Naive thymus-derived CD4-positive, alpha-beta T cell (primary cell): ENCODE data around the gene LAMA5. TPM values are rescaled to one million over a fixed set of nuclear protein-coding genes. Genes with fewer than 3 reads are reported as not detected.

Experiments used
- ATAC-seq: fragments of 150-1000 bp; cut with Tn5 transposase; 2 replicates; pipeline ENCODE4 v1.10.0; 2021; ENCODE audit warnings: mild to moderate bottlenecking, moderate library complexity
- CTCF ChIA-PET: fragments of 350-600 bp; sonication (Branson Sonifier 250); formaldehyde crosslinking; loops from one replicate; lab custom pipeline; 2021; ENCODE audit warnings: antibody characterized with exemption; lab: Charles Lee
- POLR2A ChIA-PET: fragments of 350-600 bp; sonication (Branson Sonifier 250); formaldehyde crosslinking; loops from one replicate; lab custom pipeline; 2021; ENCODE audit warnings: antibody characterized with exemption, inconsistent platforms; lab: Charles Lee
- DNase-seq, 9 donors: peaks; one replicate each; pipeline versions ENCODE4 v3.0.0 to v3.0.0-alpha.2; 2020 to 2022; ENCODE audit warnings: mixed read lengths in 1 of 9
- H3K27ac ChIP-seq: one replicate; pipeline ENCODE4 v1.7.0; 2013; ENCODE audit warnings: mild to moderate bottlenecking, low read depth, low read length, moderate library complexity
- H3K27me3 ChIP-seq, 2 donors: one replicate each; pipeline ENCODE4 v1.7.0; 2013; ENCODE audit warnings: low read length in 2 of 2, mild to moderate bottlenecking in 2 of 2, moderate library complexity in 2 of 2; ENCODE audit not compliant: control insufficient read depth in 2 of 2, insufficient read depth in 2 of 2
- H3K36me3 ChIP-seq, 3 experiments: 1 replicate in 2 of 3; 2 replicates in 1 of 3; pipeline ENCODE4 v1.7.0; 2013; ENCODE audit warnings: low read length in 3 of 3, mild to moderate bottlenecking in 3 of 3, moderate library complexity in 1 of 3; ENCODE audit not compliant: insufficient read depth in 3 of 3, control insufficient read depth in 2 of 3
- H3K4me1 ChIP-seq, 2 donors: one replicate each; pipeline ENCODE4 v1.7.0; 2013; ENCODE audit warnings: low read length in 2 of 2, mild to moderate bottlenecking in 2 of 2, moderate library complexity in 1 of 2; ENCODE audit not compliant: control insufficient read depth in 2 of 2, insufficient read depth in 2 of 2
- H3K4me3 ChIP-seq: 2 replicates; pipeline ENCODE4 v1.7.0; 2013; ENCODE audit warnings: mild to moderate bottlenecking, low read length
- H3K9me3 ChIP-seq, 3 experiments: 1 replicate in 2 of 3; 2 replicates in 1 of 3; pipeline ENCODE4 v1.7.0; 2013; ENCODE audit warnings: low read length in 3 of 3; ENCODE audit not compliant: control insufficient read depth in 2 of 3
- H3K27ac Mint-ChIP-seq, 9 donors: one replicate each; pipeline ENCODE4 v1.8.0; 2020 to 2022; ENCODE audit warnings: mixed read lengths in 9 of 9, mild to moderate bottlenecking in 8 of 9, moderate library complexity in 5 of 9, inconsistent platforms in 2 of 9
- H3K27me3 Mint-ChIP-seq, 5 donors: one replicate each; pipeline ENCODE4 v1.8.0; 2021 to 2022; ENCODE audit warnings: mixed read lengths in 5 of 5, mild to moderate bottlenecking in 1 of 5
- H3K36me3 Mint-ChIP-seq, 5 donors: one replicate each; pipeline ENCODE4 v1.8.0; 2020 to 2022; ENCODE audit warnings: mixed read lengths in 5 of 5, mild to moderate bottlenecking in 3 of 5, inconsistent platforms in 1 of 5
- H3K4me1 Mint-ChIP-seq, 7 donors: one replicate each; pipeline ENCODE4 v1.8.0; 2020 to 2022; ENCODE audit warnings: mixed read lengths in 7 of 7, mild to moderate bottlenecking in 3 of 7, inconsistent platforms in 1 of 7
- H3K4me3 Mint-ChIP-seq, 10 donors: one replicate each; pipeline ENCODE4 v1.8.0; 2020 to 2022; ENCODE audit warnings: mild to moderate bottlenecking in 10 of 10, mixed read lengths in 10 of 10, moderate library complexity in 6 of 10, inconsistent platforms in 2 of 10
- H3K9me3 Mint-ChIP-seq, 11 donors: one replicate each; pipeline ENCODE4 v1.8.0; 2020 to 2022; ENCODE audit warnings: mixed read lengths in 11 of 11, mild to moderate bottlenecking in 4 of 11, inconsistent platforms in 1 of 11, moderate library complexity in 1 of 11
- intact Hi-C, 2 donors: fragments of 100-400 bp; cut with micrococcal nuclease; formaldehyde crosslinking; loops; one replicate each; pipeline ENCODE4 v1.15.1; 2023
- polyA plus RNA-seq, 2 donors: library from polyadenylated mRNA; unstranded; fragments of 300-500 nt; fragmentation: Illumina TruSeq; gene quantifications; one replicate each; pipeline ENCODE4 v1.2.3, GENCODE V29; 2021
- total RNA-seq, 6 experiments: library from RNA in 5 of 6; stranded (reverse) in 5 of 6; gene quantifications; 1 replicate in 5 of 6; 2 replicates in 1 of 6; pipeline ENCODE4 v1.2.3 and lab custom pipeline; 2021 to 2026

Gene LAMA5
- total and polyA plus RNA-seq, 7 experiments from 2014 or later: 0.05 to 1.3 (median 0.57) TPM; not detected in 2

DNA sequence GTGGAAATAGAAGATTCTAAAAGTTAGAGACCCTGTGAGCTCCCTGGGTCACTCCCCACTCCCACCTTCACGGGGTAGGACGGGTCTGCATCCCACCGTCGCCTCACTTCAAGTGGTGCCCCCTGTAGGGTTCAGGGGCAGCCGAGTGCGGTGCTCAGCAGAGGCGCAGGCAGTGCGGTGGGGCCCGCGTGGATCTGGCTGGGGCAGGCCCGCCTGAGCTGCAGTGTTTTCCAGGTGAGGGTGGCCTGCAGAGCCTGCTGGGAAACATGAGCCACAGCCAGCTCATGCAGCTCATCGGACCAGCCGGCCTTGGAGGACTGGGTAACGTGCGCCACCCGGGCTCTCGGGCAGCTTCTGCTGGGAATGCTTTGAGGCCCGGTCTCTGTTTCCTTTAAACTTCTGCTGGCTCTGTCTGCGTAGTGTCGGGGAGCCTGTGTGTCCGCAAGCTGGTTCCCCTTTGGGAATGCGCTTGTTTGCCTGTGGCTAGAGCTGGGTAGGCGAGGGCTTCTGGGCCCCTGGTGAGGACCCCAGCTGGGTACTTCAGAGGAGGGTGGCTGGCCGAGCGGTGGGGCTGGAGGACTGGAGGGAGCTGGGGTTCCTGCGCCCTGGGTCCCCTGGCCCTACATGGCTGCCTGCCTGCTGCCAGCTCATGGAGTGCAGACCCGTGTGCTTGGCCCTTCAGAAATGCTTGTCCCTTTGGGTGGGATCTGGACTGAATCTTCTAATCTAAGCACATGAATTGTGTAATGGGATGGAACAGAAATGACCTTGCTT lies 60.5 kb downstream of the LAMA5 start:
- H3K9me3 ChIP-seq: no peaks in the 10 kb centered on the region
- no peak for ATAC-seq
- ChIA-PET CTCF (no interaction called here), POLR2A (no interaction called here)
- Mint-ChIP-seq H3K27me3 (no peaks in the 10 kb centered on the region), H3K27ac (peak overlapping the region in 1 of 9 donors; percentile 52), H3K36me3 (peaks cover 0 to 15% (median 4%) of the 10 kb centered on the region in 5 donors), H3K4me3 (peak overlapping the region in 1 of 10 donors; percentile 26), H3K4me1 (peaks cover 17 to 28% (median 20%) of the 10 kb centered on the region in 7 donors), H3K9me3 (no peaks in the 10 kb centered on the region)
- intact Hi-C loops: no loop called here
- H3K4me1 ChIP-seq: peaks cover 17 to 19% of the 10 kb centered on the region in 2 donors
- no peak overlapping the region for H3K4me3 ChIP-seq
- no peak overlapping the region for H3K27ac ChIP-seq
- DNase-seq: no peak
- no peaks in the 10 kb centered on the region for H3K27me3 ChIP-seq
- H3K36me3 ChIP-seq: peaks cover 0 to 56% (median 8%) of the 10 kb centered on the region in 3 experiments

DNA sequence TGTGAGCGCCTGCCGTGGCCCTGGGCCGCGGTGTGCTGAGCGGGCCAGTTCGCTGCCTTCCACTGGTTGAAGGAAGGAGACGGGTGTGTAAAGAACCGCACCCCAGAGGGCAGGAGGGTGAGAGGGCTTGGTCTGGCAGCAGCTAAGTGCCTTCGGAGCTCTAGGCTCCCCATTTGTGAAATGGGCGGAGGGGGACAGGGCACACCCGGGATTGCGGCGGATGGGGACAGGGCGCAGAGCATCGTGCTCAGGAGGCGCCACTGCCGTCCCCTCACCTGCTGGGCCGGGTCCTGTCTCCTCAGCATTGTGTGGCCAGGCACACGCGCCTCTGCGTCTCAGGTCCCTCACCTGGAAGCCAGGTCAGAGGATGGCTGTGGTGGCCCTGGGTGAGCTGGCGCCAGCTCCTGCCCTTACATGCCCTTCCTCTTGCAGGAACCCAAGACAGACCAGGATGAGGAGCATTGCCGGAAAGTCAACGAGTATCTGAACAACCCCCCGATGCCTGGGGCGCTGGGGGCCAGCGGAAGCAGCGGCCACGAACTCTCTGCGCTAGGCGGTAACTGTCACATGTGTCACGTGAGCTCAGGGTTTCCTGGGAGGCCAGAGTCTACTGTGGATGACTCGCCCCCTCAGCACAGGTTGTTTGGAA lies 61.2 kb downstream of the LAMA5 start:
- no peaks in the 10 kb centered on the region for H3K27me3 Mint-ChIP-seq
- ATAC-seq: no peak
- no peaks in the 10 kb centered on the region for H3K9me3 Mint-ChIP-seq
- H3K36me3 ChIP-seq: peaks cover 0 to 56% (median 8%) of the 10 kb centered on the region in 3 experiments
- intact Hi-C loops: no loop called here
- ChIA-PET CTCF (no interaction called here), POLR2A (no interaction called here)
- no peak overlapping the region for H3K27ac ChIP-seq
- no peak for DNase-seq
- H3K36me3 Mint-ChIP-seq: peaks cover 0 to 15% (median 4%) of the 10 kb centered on the region in 5 donors
- no peaks in the 10 kb centered on the region for H3K9me3 ChIP-seq
- no peak overlapping the region for H3K4me3 ChIP-seq
- peaks cover 17 to 19% of the 10 kb centered on the region in 2 donors for H3K4me1 ChIP-seq
- no peaks in the 10 kb centered on the region for H3K27me3 ChIP-seq
- peak overlapping the region in 8 of 10 donors; percentile 27 to 96 (median 76) for H3K4me3 Mint-ChIP-seq
- H3K4me1 Mint-ChIP-seq: peaks cover 17 to 32% (median 22%) of the 10 kb centered on the region in 7 donors
- peak overlapping the region in 1 of 9 donors; percentile 46 for H3K27ac Mint-ChIP-seq

DNA sequence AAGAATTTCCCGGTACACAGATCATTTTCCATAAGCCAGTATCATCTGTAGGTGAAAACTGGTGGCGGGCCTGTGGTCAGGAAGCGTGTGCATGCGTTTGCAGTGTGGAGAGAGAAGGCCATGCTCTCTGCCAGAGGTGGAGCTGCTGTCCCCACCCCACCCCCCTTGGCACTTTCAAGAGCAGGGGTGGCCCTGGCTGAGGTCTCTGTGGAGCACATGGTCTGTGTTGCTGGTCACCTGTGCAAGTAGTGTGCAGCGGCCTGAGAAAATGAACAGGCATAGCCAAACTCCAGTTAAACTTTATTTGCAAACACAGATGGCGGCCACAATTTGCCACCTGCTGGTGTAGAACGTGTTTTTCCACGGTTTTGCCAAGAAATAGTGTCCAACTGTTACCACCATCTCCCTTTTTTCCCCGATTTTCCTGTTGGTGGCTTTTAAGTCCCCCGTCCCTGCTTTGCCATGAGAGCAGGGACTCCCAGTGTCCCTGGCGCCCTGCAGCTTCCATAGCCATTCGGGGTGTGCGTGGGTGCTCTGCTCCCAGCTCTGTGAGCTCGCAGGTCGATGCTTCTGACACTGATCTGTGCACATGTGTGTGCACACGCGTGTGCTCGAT lies 61.9 kb downstream of the LAMA5 start:
- Histone ChIP-seq H3K9me3 (no peaks in the 10 kb centered on the region), H3K4me1 (peaks cover 17 to 19% of the 10 kb centered on the region in 2 donors), H3K27me3 (no peaks in the 10 kb centered on the region), H3K36me3 (peaks cover 0 to 56% (median 8%) of the 10 kb centered on the region in 3 experiments), H3K4me3 (no peak overlapping the region), H3K27ac (no peak overlapping the region)
- Mint-ChIP-seq H3K27ac (peak overlapping the region in 2 of 9 donors; percentile 46 to 56), H3K27me3 (no peaks in the 10 kb centered on the region), H3K9me3 (no peaks in the 10 kb centered on the region), H3K36me3 (peaks cover 0 to 15% (median 4%) of the 10 kb centered on the region in 5 donors), H3K4me3 (peak overlapping the region; percentile 51 to 96 (median 87)), H3K4me1 (peaks cover 17 to 32% (median 22%) of the 10 kb centered on the region in 7 donors)
- ATAC-seq: no peak
- ChIA-PET POLR2A (no interaction called here), CTCF (no interaction called here)
- no peak for DNase-seq
- intact Hi-C loops: no loop called here

DNA sequence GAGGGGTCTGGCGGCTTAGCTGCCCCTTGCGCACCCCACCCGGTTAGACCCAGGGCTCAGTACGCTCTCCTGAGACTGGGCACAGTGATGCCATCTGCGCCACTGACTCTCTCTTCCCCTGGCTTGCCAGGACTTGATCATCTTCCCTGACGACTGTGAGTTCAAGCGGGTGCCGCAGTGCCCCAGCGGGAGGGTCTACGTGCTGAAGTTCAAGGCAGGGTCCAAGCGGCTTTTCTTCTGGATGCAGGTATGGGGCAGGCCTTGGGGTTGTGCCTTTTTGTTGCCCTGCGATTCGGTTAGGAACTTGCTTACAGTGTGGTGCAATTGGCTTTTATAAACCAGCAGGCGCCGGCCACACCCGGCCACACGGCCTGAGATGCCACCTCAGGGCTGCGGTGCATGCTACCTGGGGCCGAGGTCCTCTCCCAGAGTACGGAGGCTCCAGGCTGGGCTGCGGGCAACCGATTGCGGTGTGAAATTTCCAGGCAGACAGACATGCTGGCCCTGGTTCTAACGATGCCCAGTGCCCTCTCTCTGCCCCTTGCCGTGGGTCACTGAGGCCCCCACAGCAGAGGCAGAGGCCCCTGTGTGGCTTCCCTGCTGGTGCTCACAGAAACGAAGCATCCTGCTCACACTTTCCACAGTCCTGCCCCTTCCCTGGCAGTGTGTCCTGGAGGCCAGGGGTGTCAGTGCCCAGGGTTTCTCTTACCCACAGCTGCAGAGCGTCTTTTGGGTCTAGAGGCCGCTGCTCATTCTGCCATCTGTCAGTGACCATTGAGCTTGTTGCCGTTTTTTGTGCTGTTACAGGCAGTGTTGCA lies 62.6 kb downstream of the LAMA5 start:
- Mint-ChIP-seq H3K4me1 (peaks cover 17 to 32% (median 22%) of the 10 kb centered on the region in 7 donors), H3K4me3 (peak overlapping the region; percentile 84 to 96 (median 90)), H3K9me3 (no peaks in the 10 kb centered on the region), H3K36me3 (peaks cover 0 to 15% (median 4%) of the 10 kb centered on the region in 5 donors), H3K27me3 (no peaks in the 10 kb centered on the region), H3K27ac (peak overlapping the region; percentile 18 to 89 (median 69))
- Histone ChIP-seq H3K27ac (peak overlapping the region; percentile 85), H3K4me1 (peaks cover 17 to 19% of the 10 kb centered on the region in 2 donors), H3K27me3 (no peaks in the 10 kb centered on the region), H3K36me3 (peaks cover 0 to 56% (median 8%) of the 10 kb centered on the region in 3 experiments), H3K9me3 (no peaks in the 10 kb centered on the region), H3K4me3 (peak overlapping the region; percentile 82)
- no peak for ATAC-seq
- DNase-seq: no peak
- CTCF ChIA-PET: no interaction called here
- POLR2A ChIA-PET: interaction anchor here (1.4 kb wide), 1 partner anchor 63 kb away, joined by 3 read pairs; the partner anchor contains the start of gene LAMA5
- intact Hi-C loops: loop anchor here (5.0 kb wide), 8 partner anchors 63 to 798 kb away; partner anchors contain the start of genes GID8 (in 1 of the 2), LAMA5 (in 1 of the 2) and TAF4 (in 1 of the 2)

DNA sequence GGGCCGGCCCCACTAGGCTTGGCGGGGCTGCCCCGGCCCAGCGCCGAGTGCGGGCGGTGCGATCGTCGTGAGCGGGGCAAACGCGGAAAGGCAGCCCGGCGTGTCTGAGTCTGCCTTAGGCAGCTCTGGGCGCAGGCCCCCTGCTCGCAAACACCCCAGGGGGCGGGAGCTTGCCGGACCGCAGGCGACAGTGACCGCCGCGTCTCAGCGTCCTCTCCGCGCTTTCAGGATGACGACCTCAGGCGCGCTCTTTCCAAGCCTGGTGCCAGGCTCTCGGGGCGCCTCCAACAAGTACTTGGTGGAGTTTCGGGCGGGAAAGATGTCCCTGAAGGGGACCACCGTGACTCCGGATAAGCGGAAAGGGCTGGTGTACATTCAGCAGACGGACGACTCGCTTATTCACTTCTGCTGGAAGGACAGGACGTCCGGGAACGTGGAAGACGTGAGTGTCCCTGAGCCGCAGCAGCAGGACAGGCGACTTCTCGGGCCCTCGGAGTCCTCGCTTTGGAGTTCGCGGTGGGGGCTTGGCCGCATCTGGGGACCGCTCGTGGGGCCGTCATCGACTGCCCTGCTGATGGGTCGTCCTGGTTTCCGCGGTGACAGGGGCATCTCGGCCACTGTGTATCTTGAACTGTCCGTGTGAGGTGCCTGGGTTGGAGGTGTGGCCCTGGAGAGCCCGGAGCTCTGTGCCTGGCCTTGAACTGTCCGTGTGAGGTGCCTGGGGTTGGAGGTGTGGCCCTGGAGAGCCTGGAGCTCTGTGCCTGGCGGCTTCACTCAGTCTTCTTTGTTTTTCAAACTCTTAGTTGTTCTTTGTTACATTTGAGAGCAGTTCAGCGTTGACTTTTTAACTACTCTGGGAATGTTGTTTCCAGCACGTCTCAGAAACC lies 63.5 kb downstream of the LAMA5 start:
- H3K9me3 ChIP-seq: no peaks in the 10 kb centered on the region
- intact Hi-C loops: loop anchor here (2.0 to 5.0 kb wide), 12 partner anchors 64 to 799 kb away; partner anchors contain the start of genes DIDO1 (in 1 of the 2), GID8 (in 1 of the 2), LAMA5 (in 1 of the 2) and TAF4 (in 1 of the 2)
- Mint-ChIP-seq H3K4me3 (peak overlapping the region; percentile 84 to 96 (median 90)), H3K36me3 (peaks cover 0 to 15% (median 4%) of the 10 kb centered on the region in 5 donors), H3K27me3 (no peaks in the 10 kb centered on the region), H3K9me3 (no peaks in the 10 kb centered on the region), H3K4me1 (peaks cover 17 to 32% (median 22%) of the 10 kb centered on the region in 7 donors), H3K27ac (peak overlapping the region; percentile 18 to 89 (median 75))
- H3K27me3 ChIP-seq: no peaks in the 10 kb centered on the region
- H3K4me1 ChIP-seq: peaks cover 17 to 19% of the 10 kb centered on the region in 2 donors
- H3K4me3 ChIP-seq: peak overlapping the region; percentile 82
- peak overlapping the region; percentile 85 for H3K27ac ChIP-seq
- ChIA-PET POLR2A (interaction anchor here (1.4 kb wide), 1 partner anchor 64 kb away, joined by 3 read pairs; the partner anchor contains the start of gene LAMA5), CTCF (no interaction called here)
- ATAC-seq (no peak), DNase-seq (peak in 1 of 9 donors; percentile 49)
- peaks cover 0 to 49% (median 8%) of the 10 kb centered on the region in 3 experiments for H3K36me3 ChIP-seq
